Trophoblast cell (in vitro differentiated cells and primary cell): ENCODE data around the gene ANKS1B.

Experiments used
- DNase-seq, 2 donors: peaks; one replicate each; pipeline ENCODE4 v3.0.0-alpha.2; 2016
- H2AFZ ChIP-seq: 2 replicates; pipeline ENCODE4 v1.6.1; 2013; ENCODE audit warnings: low read length, moderate library complexity, mild to moderate bottlenecking; ENCODE audit not compliant: insufficient read depth, poor library complexity
- H2AK5ac ChIP-seq: 2 replicates; pipeline ENCODE4 v1.6.1; 2013; ENCODE audit warnings: mild to moderate bottlenecking, low read length
- H2BK120ac ChIP-seq: 2 replicates; pipeline ENCODE4 v1.6.1; 2013; ENCODE audit warnings: low read length, mild to moderate bottlenecking, moderate library complexity; ENCODE audit not compliant: insufficient read depth, poor library complexity
- H2BK12ac ChIP-seq: 2 replicates; pipeline ENCODE4 v1.6.1; 2013; ENCODE audit warnings: mild to moderate bottlenecking, low read length, moderate library complexity
- H2BK5ac ChIP-seq: 2 replicates; pipeline ENCODE4 v1.6.1; 2013; ENCODE audit warnings: low read length, low read depth, moderate library complexity, mild to moderate bottlenecking; ENCODE audit not compliant: poor library complexity
- H3K14ac ChIP-seq: 2 replicates; pipeline ENCODE4 v1.6.1; 2013; ENCODE audit warnings: mild to moderate bottlenecking, low read length
- H3K18ac ChIP-seq: 2 replicates; pipeline ENCODE4 v1.6.1; 2013; ENCODE audit warnings: mild to moderate bottlenecking, low read length
- H3K23ac ChIP-seq: 2 replicates; pipeline ENCODE4 v1.6.1; 2013; ENCODE audit warnings: low read length
- H3K27ac ChIP-seq: 2 replicates; pipeline ENCODE4 v1.5.1; 2013; ENCODE audit warnings: low read depth, mild to moderate bottlenecking, inconsistent platforms, low read length, moderate library complexity
- H3K27me3 ChIP-seq: 2 replicates; pipeline ENCODE4 v1.6.1; 2013; ENCODE audit warnings: inconsistent platforms, mild to moderate bottlenecking, low read length, moderate library complexity; ENCODE audit not compliant: insufficient read depth
- H3K36me3 ChIP-seq, 2 experiments: 1 replicate in 1 of 2; 2 replicates in 1 of 2; pipeline ENCODE4 v1.6.1; 2013; ENCODE audit warnings: low read length in 2 of 2, mild to moderate bottlenecking in 2 of 2, moderate library complexity in 1 of 2; ENCODE audit not compliant: insufficient read depth in 2 of 2, control insufficient read depth in 1 of 2
- H3K4ac ChIP-seq: 2 replicates; pipeline ENCODE4 v1.6.1; 2013; ENCODE audit warnings: low read depth, mild to moderate bottlenecking, low read length, moderate library complexity
- H3K4me1 ChIP-seq, 2 experiments: 1 replicate in 1 of 2; 2 replicates in 1 of 2; pipeline ENCODE4 v1.6.1; 2013; ENCODE audit warnings: low read length in 2 of 2, mild to moderate bottlenecking in 2 of 2, moderate library complexity in 1 of 2; ENCODE audit not compliant: insufficient read depth in 2 of 2, control insufficient read depth in 1 of 2
- H3K4me2 ChIP-seq: 2 replicates; pipeline ENCODE4 v1.6.1; 2013; ENCODE audit warnings: inconsistent platforms, mild to moderate bottlenecking, low read length, moderate library complexity
- H3K4me3 ChIP-seq: 2 replicates; pipeline ENCODE4 v1.5.1; 2013; ENCODE audit warnings: mild to moderate bottlenecking, low read depth, low read length, inconsistent platforms
- H3K79me1 ChIP-seq: one replicate; pipeline ENCODE4 v1.6.1; 2013; ENCODE audit warnings: low read length
- H3K79me2 ChIP-seq: 2 replicates; pipeline ENCODE4 v1.6.1; 2013; ENCODE audit warnings: low read length, mild to moderate bottlenecking; ENCODE audit not compliant: control insufficient read depth, insufficient read depth, poor library complexity
- H3K9ac ChIP-seq: 2 replicates; pipeline ENCODE4 v1.6.1; 2013; ENCODE audit warnings: mild to moderate bottlenecking, low read length
- H3K9me3 ChIP-seq: 2 replicates; pipeline ENCODE4 v1.6.1; 2013; ENCODE audit warnings: low read depth, mild to moderate bottlenecking, control low read depth, inconsistent platforms, low read length; ENCODE audit not compliant: insufficient read depth
- H4K12ac ChIP-seq: 2 replicates; pipeline ENCODE4 v1.6.1; 2013; ENCODE audit warnings: low read depth, mild to moderate bottlenecking, low read length, moderate library complexity
- H4K8ac ChIP-seq: 2 replicates; pipeline ENCODE4 v1.6.1; 2013; ENCODE audit warnings: low read depth, mild to moderate bottlenecking, low read length, moderate library complexity
- H4K91ac ChIP-seq: one replicate; pipeline ENCODE4 v1.6.1; 2013; ENCODE audit warnings: low read depth, mild to moderate bottlenecking, low read length, moderate library complexity
- WGBS: extraction: QIAGEN DNeasy Blood & Tissue Kit; methylation state at CpG from one replicate; pipeline ENCODE4 v1.1.7; 2013; ENCODE audit warnings: missing lambda C conversion rate; ENCODE audit not compliant: insufficient read length, insufficient coverage; ENCODE audit errors: extremely low coverage; 5-methylcytosine and 5-hydroxymethylcytosine counted together

Gene ANKS1B

GRCh38 chr12:99260456-99260996, 724.2 kb downstream of the ANKS1B start:
- no peak overlapping the region for H2BK5ac ChIP-seq
- no peak overlapping the region for H4K12ac ChIP-seq
- no peak overlapping the region for H3K4me2 ChIP-seq
- H3K14ac ChIP-seq, result no peak overlapping the region
- H3K36me3 ChIP-seq, result no peaks in the 10 kb centered on the region
- no peak overlapping the region for H2AFZ ChIP-seq
- no peak overlapping the region for H3K23ac ChIP-seq
- no peaks in the 10 kb centered on the region for H3K79me2 ChIP-seq
- H3K9ac ChIP-seq, result no peak overlapping the region
- no peak overlapping the region for H4K91ac ChIP-seq
- H2AK5ac ChIP-seq, result no peak overlapping the region
- H3K79me1 ChIP-seq, result no peaks in the 10 kb centered on the region
- no peaks in the 10 kb centered on the region for H3K27me3 ChIP-seq
- H2BK120ac ChIP-seq, result no peak overlapping the region
- H3K9me3 ChIP-seq, result no peaks in the 10 kb centered on the region
- DNase-seq, result no peak
- H3K4ac ChIP-seq, result no peak overlapping the region
- no peak overlapping the region for H2BK12ac ChIP-seq
- H3K4me3 ChIP-seq, result no peak overlapping the region
- no peak overlapping the region for H3K27ac ChIP-seq
- no peak overlapping the region for H4K8ac ChIP-seq
- H3K4me1 ChIP-seq, result no peaks in the 10 kb centered on the region
- WGBS, result no CpG with 5 or more reads among the region's 4 CpGs
- no peak overlapping the region for H3K18ac ChIP-seq

DNA sequence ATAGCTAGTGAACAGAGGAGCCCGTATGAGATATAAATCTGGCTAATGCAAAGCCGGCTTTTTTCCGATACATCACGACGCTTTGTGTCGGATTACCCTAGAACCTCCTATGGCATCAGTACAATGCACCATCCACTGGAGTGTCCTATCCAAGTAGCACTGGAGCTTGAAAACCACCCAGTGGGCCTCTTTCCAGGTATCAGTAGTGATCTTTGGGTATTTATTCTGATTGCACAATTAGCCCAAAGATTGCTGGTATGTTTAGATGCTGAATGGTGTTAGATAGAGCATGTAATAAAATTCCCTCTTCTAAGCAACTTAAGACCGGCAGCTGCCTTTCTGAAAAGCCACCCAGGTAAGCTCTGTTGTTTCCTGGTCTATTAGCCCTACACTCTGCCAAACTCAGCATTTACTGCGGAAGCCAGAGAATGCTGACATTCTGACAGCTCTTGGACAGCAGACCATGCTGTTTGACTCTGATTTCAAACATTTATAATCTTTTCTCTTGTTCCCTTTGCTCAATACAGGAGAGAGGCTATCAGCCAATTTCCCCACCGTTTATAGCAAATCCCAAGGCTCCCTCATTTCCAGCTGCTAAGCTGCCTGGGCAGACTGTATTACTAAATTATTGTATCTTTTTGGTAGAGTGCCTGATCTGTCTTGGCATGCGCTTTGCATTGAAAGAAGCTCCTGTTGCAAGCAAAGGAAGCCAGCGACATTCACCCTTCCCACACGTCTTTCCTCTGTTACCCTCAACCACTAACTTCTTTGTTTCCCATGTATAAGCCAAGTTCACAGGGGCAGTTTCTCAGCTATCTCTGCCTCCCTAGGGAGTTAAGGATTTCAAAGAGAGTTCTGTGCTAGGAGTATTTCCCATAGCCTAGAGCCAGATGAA, 725.4 kb downstream of the ANKS1B start:
- no peak overlapping the region for H3K18ac ChIP-seq
- H4K12ac ChIP-seq, result no peak overlapping the region
- H3K27ac ChIP-seq, result no peak overlapping the region
- no peak overlapping the region for H2BK5ac ChIP-seq
- no peak overlapping the region for H3K9ac ChIP-seq
- H4K91ac ChIP-seq, result no peak overlapping the region
- no peaks in the 10 kb centered on the region for H3K79me1 ChIP-seq
- no peaks in the 10 kb centered on the region for H3K9me3 ChIP-seq
- H3K4me3 ChIP-seq, result no peak overlapping the region
- H3K79me2 ChIP-seq, result no peaks in the 10 kb centered on the region
- no peak overlapping the region for H3K23ac ChIP-seq
- H3K4ac ChIP-seq, result no peak overlapping the region
- no CpG with 5 or more reads among the region's 12 CpGs for WGBS
- no peak overlapping the region for H2AK5ac ChIP-seq
- no peaks in the 10 kb centered on the region for H3K27me3 ChIP-seq
- no peak overlapping the region for H3K14ac ChIP-seq
- no peaks in the 10 kb centered on the region for H3K4me1 ChIP-seq
- no peak overlapping the region for H4K8ac ChIP-seq
- no peak overlapping the region for H2BK120ac ChIP-seq
- DNase-seq, result peak; percentile 21 to 56
- no peak overlapping the region for H2BK12ac ChIP-seq
- no peak overlapping the region for H2AFZ ChIP-seq
- no peak overlapping the region for H3K4me2 ChIP-seq
- no peaks in the 10 kb centered on the region for H3K36me3 ChIP-seq

GRCh38 chr12:99257672-99258071, 727.1 kb downstream of the ANKS1B start:
- Histone ChIP-seq H3K18ac (no peak overlapping the region), H4K12ac (no peak overlapping the region), H3K9ac (no peak overlapping the region), H3K36me3 (no peaks in the 10 kb centered on the region), H4K8ac (no peak overlapping the region), H2AK5ac (no peak overlapping the region), H3K4ac (no peak overlapping the region), H3K9me3 (no peaks in the 10 kb centered on the region), H3K4me2 (no peak overlapping the region), H3K79me2 (no peaks in the 10 kb centered on the region), H3K4me3 (no peak overlapping the region), H2BK5ac (no peak overlapping the region), H3K23ac (no peak overlapping the region), H3K4me1 (no peaks in the 10 kb centered on the region), H4K91ac (no peak overlapping the region), H2AFZ (no peak overlapping the region), H3K14ac (no peak overlapping the region), H3K27ac (no peak overlapping the region), H3K27me3 (no peaks in the 10 kb centered on the region), H3K79me1 (no peaks in the 10 kb centered on the region), H2BK12ac (no peak overlapping the region), H2BK120ac (no peak overlapping the region)
- no peak for DNase-seq

DNA sequence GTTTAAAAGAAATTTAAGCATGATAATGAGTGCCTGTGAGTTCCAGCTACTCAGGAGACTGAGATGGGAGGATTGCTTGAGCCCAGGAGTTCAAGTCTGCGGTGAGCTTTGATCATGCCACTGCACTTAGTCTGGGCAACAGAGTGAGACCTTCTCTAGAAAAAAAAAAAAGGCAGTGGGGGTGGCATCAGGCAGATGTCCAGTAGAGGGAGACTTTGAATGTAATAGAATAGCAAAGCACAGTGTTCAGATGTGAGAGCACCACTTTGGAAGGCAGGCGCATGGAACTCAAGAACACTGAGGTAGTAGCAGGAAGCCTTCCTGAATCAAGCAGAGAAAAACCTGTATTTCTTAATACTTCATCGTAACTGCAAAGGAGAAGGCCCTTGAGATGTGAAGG, 731.7 kb downstream of the ANKS1B start:
- no peaks in the 10 kb centered on the region for H3K79me2 ChIP-seq
- H3K36me3 ChIP-seq, result no peaks in the 10 kb centered on the region
- H2AK5ac ChIP-seq, result no peak overlapping the region
- H2BK12ac ChIP-seq, result no peak overlapping the region
- H3K4ac ChIP-seq, result no peak overlapping the region
- no peak overlapping the region for H2BK120ac ChIP-seq
- DNase-seq, result peak in 1 of 2 donors; percentile 4
- H4K12ac ChIP-seq, result no peak overlapping the region
- no peak overlapping the region for H4K91ac ChIP-seq
- H3K4me3 ChIP-seq, result no peak overlapping the region
- H3K9ac ChIP-seq, result no peak overlapping the region
- no peak overlapping the region for H2AFZ ChIP-seq
- no peaks in the 10 kb centered on the region for H3K79me1 ChIP-seq
- no peak overlapping the region for H3K23ac ChIP-seq
- no peak overlapping the region for H4K8ac ChIP-seq
- no peaks in the 10 kb centered on the region for H3K9me3 ChIP-seq
- H3K27ac ChIP-seq, result no peak overlapping the region
- no peak overlapping the region for H3K4me2 ChIP-seq
- no peak overlapping the region for H2BK5ac ChIP-seq
- no CpG with 5 or more reads among the region's 3 CpGs for WGBS
- no peak overlapping the region for H3K14ac ChIP-seq
- H3K18ac ChIP-seq, result no peak overlapping the region
- H3K4me1 ChIP-seq, result no peaks in the 10 kb centered on the region
- no peaks in the 10 kb centered on the region for H3K27me3 ChIP-seq
